BLaER1 (cell line): ENCODE measurements around the gene PIAS4.

ENCODE experiments used
- H3K27ac ChIP-seq: shearing (Covaris generic); formaldehyde crosslinking; 2 replicates; pipeline ENCODE4 v1.8.1; 2022
- H3K27me3 ChIP-seq: shearing (Covaris generic); formaldehyde crosslinking; 2 replicates; pipeline ENCODE4 v1.8.1; 2022
- H3K36me3 ChIP-seq: shearing (Covaris generic); formaldehyde crosslinking; 2 replicates; pipeline ENCODE4 v1.8.1; 2022
- H3K4me1 ChIP-seq: shearing (Covaris generic); formaldehyde crosslinking; 2 replicates; pipeline ENCODE4 v1.8.1; 2022
- H3K4me2 ChIP-seq: shearing (Covaris generic); formaldehyde crosslinking; 2 replicates; pipeline ENCODE4 v1.8.1; 2022
- H3K4me3 ChIP-seq: shearing (Covaris generic); formaldehyde crosslinking; 2 replicates; pipeline ENCODE4 v1.8.1; 2022
- H3K9ac ChIP-seq: shearing (Covaris generic); formaldehyde crosslinking; 2 replicates; pipeline ENCODE4 v1.8.1; 2022
- H3K9me3 ChIP-seq: shearing (Covaris generic); formaldehyde crosslinking; 2 replicates; pipeline ENCODE4 v1.8.1; 2022
- H4K20me1 ChIP-seq: shearing (Covaris generic); formaldehyde crosslinking; 2 replicates; pipeline ENCODE4 v1.8.1; 2022
- Cebpa-rat ChIP-seq: shearing (Covaris generic); IDR thresholded peaks from 2 replicates; pipeline ENCODE4 v1.8.1; 2022

The PIAS4 gene

DNA sequence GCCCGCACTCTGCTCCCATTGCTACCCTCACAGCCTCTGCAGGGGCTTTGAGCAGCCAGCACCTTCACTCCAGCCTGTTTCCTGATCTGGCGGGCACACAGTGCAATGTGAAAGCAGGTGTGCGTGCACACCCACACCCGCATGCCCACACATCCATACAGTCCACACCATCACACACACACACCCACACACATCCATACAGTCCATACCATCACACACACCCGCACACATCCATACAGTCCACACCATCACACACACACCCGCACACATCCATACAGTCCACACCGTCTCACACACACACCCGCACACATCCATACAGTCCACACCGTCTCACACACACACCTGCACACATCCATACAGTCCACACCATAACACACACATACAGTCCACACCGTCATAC lies 28.0 kb downstream of the PIAS4 start:
- TF ChIP-seq Cebpa-rat: no peak
- peaks cover 90% of the 10 kb centered on the region for H3K36me3 ChIP-seq
- no peak overlapping the region for H3K9ac ChIP-seq
- H3K9me3 ChIP-seq: peaks cover 15% of the 10 kb centered on the region
- no peak overlapping the region for H3K27ac ChIP-seq
- no peaks in the 10 kb centered on the region for H3K27me3 ChIP-seq
- no peak overlapping the region for H3K4me3 ChIP-seq
- no peaks in the 10 kb centered on the region for H3K4me1 ChIP-seq
- peaks cover 54% of the 10 kb centered on the region for H4K20me1 ChIP-seq
- H3K4me2 ChIP-seq: no peak overlapping the region

DNA sequence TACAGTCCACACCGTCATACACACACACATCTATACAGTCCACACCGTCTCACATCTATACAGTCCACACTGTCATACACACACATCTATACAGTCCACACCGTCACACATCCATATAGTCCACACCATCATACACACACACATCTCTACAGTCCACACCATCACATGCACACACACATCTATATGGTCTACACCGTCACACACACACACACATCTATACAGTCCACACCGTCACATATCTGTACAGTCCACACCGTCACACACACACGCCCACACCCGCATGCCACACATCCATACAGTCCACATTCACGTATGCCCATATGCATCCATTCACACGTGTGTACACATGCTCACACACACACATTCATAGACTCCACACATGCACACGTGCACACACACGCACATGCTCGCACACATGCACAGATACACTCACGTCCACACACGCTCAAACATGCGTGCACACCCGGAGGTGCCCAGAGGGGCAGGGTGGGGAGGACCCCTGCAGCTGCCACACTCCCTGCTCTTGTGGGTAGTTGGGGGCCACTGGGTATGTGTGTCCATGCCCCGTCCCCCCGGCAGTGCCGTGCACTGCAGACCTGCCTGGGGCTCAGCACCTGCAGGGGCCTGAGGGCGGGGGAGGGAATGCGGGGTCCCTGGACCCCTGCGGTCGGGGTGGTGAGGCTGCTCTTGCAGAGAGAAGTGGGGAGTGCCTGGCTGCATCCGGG lies 29.2 kb downstream of the PIAS4 start:
- Histone ChIP-seq H3K4me3 (no peak overlapping the region), H3K9me3 (peaks cover 15% of the 10 kb centered on the region), H3K4me2 (no peak overlapping the region), H3K27ac (no peak overlapping the region), H3K4me1 (no peaks in the 10 kb centered on the region), H4K20me1 (peaks cover 66% of the 10 kb centered on the region), H3K36me3 (peaks cover 87% of the 10 kb centered on the region), H3K9ac (no peak overlapping the region), H3K27me3 (no peaks in the 10 kb centered on the region)
- no peak for TF ChIP-seq Cebpa-rat

DNA sequence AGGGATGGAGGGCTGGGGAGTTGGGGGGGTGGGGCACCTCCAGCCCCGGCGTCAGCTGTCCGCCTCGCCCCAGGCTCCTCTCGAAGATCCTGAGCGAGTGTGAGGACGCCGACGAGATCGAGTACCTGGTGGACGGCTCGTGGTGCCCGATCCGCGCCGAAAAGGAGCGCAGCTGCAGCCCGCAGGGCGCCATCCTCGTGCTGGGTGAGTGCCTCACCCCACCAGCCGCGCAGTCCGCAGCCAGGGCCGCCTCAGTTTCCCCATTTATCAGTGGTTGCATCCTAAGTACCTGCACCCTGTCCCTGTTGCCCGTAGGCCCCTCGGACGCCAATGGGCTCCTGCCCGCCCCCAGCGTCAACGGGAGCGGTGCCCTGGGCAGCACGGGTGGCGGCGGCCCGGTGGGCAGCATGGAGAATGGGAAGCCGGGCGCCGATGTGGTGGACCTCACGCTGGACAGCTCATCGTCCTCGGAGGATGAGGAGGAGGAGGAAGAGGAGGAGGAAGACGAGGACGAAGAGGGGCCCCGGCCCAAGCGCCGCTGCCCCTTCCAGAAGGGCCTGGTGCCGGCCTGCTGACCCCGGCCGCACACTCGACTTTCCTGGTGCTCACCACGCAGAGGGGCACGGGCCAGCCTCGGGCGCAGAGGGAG lies 29.9 kb downstream of the PIAS4 start:
- Histone ChIP-seq H3K27me3 (no peaks in the 10 kb centered on the region), H3K4me3 (no peak overlapping the region), H3K9me3 (peaks cover 15% of the 10 kb centered on the region), H3K27ac (no peak overlapping the region), H3K36me3 (peaks cover 87% of the 10 kb centered on the region), H4K20me1 (peaks cover 66% of the 10 kb centered on the region), H3K4me2 (no peak overlapping the region), H3K4me1 (no peaks in the 10 kb centered on the region), H3K9ac (no peak overlapping the region)
- TF ChIP-seq Cebpa-rat: no peak

DNA sequence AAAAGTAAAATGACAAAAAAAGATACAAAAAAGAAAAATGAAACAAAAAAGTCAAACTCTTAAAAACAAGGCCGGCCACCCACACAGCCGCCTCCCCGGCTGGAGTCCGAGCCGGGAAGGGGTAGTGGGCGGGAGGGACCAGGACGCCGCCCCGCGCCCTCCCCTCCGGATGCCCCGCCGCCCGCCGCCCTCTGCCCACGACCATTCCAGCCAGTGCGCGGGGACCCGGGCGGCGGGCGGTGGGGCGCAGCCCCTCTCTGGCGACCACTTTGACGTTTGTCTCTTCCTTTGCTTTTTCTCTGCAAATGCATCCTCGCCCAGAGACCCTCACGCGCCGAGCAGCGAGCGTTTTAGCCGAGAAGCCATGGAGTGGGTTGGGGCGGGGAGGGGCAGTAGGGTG lies 30.5 kb downstream of the PIAS4 start:
- TF ChIP-seq Cebpa-rat: no peak
- H3K27ac ChIP-seq: no peak overlapping the region
- H3K9me3 ChIP-seq: peaks cover 15% of the 10 kb centered on the region
- H3K9ac ChIP-seq: no peak overlapping the region
- peaks cover 70% of the 10 kb centered on the region for H4K20me1 ChIP-seq
- no peak overlapping the region for H3K4me3 ChIP-seq
- H3K27me3 ChIP-seq: no peaks in the 10 kb centered on the region
- H3K4me2 ChIP-seq: no peak overlapping the region
- peaks cover 86% of the 10 kb centered on the region for H3K36me3 ChIP-seq
- no peaks in the 10 kb centered on the region for H3K4me1 ChIP-seq

DNA sequence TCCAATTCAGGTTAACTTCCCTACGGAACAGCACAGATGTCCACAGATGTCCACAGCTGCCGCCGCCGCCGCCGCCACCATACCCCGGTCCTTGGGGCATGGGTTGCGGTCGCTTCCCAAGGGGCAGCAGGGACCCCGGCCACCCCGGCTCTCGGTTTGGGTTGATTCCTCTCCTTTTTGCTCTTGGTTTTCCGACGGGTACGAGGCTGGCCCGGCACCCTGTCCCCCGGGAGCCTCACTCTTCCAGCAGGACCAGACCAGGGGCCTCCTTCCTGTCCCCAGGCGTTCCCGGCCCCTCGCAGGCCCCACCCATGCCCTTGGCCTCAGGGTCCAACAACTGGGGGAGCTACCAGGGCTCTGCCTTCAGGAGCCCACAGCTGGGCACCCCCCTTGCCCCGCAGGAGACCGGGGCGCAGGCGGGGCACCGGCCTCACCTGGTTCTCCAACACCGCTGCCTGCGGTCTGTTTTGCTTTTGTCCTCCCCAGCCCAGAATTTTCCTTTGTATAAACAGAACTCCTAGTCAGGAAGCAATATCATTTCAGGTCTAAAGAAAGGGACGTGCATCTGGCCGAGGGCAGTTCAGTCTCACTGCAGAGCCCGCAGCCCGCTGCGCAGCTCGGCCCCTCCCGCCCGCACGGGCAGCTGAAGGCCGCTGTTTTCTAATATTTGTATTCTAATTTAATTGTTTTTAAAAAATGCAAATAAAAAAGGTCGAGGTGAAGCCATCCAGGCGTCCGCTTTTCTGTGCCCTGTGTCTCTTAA lies 31.3 kb downstream of the PIAS4 start:
- H3K9ac ChIP-seq: no peak overlapping the region

DNA sequence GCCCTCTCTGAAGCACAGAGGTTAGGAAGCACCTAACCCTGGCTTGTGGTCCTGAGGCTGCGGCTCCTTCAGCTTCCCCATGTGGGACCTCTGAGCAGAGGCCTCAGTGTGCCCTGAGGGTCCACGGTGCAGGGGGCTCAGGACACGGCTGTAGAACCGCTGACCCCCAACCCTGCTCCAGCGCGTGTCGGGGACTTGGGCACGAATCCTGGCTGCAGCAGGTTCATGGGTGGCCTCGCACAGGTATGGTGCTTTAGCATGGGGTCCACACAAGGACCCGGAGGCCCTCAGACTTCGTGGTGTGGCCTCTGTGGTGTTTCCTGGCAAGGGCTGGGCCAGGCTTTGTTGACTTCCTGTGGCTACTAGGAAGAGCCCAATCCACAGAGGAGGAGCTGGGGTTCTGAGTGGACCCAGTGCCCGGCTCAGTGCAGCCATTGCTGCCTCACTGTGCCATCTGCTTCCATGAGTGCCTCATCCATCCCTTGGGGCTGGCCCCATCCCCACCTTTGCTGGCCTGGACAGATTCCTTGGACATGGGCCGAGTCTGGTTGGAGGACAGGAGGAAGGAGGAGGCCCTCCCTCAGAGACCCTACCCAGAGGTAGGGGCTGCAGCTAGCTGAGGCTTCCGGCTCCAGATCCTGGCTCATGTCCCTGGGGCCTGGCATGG lies 34.7 kb downstream of the PIAS4 start:
- Histone ChIP-seq H3K27me3 (no peaks in the 10 kb centered on the region), H3K9ac (no peak overlapping the region), H4K20me1 (peaks cover 81% of the 10 kb centered on the region), H3K9me3 (no peaks in the 10 kb centered on the region), H3K4me2 (no peak overlapping the region), H3K36me3 (peaks cover 63% of the 10 kb centered on the region), H3K4me3 (no peak overlapping the region), H3K27ac (no peak overlapping the region), H3K4me1 (no peaks in the 10 kb centered on the region)
- no peak for TF ChIP-seq Cebpa-rat

More for the DNA sequence above, 31.3 kb downstream of the PIAS4 start:
- Histone ChIP-seq H3K9me3 (peaks cover 15% of the 10 kb centered on the region), H3K4me2 (no peak overlapping the region), H3K27me3 (no peaks in the 10 kb centered on the region), H3K4me1 (no peaks in the 10 kb centered on the region), H3K4me3 (no peak overlapping the region), H3K27ac (no peak overlapping the region), H3K36me3 (peaks cover 78% of the 10 kb centered on the region), H4K20me1 (peaks cover 65% of the 10 kb centered on the region)
- TF ChIP-seq Cebpa-rat: no peak

DNA sequence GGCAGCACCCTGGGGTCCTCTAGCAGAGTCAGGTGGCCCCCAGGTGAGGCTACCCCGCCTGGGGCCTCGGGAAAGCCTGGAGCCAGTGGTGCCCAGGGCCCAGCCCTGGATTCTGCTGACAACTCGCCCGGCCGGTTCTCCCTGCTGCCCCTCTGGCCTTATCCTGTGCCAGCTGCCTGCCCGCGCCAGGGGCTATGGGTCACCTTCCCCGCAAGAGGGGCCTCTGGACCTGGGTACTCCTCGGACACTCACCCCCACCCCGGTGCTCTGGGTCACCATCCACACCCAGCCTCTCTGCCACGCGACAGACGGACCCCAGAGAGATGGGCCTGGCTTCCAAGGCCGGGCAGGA lies 35.2 kb downstream of the PIAS4 start:
- no peak for TF ChIP-seq Cebpa-rat
- Histone ChIP-seq H3K4me2 (no peak overlapping the region), H4K20me1 (peaks cover 82% of the 10 kb centered on the region)

DNA sequence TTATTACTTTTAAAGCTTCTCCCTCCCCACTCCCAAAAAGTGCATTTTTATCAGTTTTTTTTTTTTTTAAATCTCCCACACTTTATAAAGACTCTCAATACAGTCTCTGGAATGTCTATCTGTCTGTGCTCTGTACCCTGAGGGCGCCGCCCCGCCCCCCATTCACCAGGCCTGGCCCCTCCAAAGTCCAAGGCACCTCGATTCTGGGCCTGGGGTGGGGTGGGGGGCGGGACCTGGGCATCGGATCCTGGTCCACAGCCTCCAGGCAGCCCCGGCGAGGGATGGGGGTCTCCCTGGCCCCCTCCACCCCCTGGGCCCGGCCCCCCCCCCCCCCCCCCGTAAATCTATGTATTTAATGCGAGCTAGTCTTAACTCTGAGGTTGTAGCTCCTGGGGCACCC lies 35.9 kb downstream of the PIAS4 start:
- peaks cover 63% of the 10 kb centered on the region for H3K36me3 ChIP-seq
- TF ChIP-seq Cebpa-rat: no peak

More for the DNA sequence above, 35.2 kb downstream of the PIAS4 start:
- Histone ChIP-seq H3K36me3 (peaks cover 61% of the 10 kb centered on the region), H3K27me3 (no peaks in the 10 kb centered on the region), H3K4me1 (no peaks in the 10 kb centered on the region), H3K4me3 (no peak overlapping the region), H3K9ac (no peak overlapping the region), H3K27ac (no peak overlapping the region), H3K9me3 (no peaks in the 10 kb centered on the region)

DNA sequence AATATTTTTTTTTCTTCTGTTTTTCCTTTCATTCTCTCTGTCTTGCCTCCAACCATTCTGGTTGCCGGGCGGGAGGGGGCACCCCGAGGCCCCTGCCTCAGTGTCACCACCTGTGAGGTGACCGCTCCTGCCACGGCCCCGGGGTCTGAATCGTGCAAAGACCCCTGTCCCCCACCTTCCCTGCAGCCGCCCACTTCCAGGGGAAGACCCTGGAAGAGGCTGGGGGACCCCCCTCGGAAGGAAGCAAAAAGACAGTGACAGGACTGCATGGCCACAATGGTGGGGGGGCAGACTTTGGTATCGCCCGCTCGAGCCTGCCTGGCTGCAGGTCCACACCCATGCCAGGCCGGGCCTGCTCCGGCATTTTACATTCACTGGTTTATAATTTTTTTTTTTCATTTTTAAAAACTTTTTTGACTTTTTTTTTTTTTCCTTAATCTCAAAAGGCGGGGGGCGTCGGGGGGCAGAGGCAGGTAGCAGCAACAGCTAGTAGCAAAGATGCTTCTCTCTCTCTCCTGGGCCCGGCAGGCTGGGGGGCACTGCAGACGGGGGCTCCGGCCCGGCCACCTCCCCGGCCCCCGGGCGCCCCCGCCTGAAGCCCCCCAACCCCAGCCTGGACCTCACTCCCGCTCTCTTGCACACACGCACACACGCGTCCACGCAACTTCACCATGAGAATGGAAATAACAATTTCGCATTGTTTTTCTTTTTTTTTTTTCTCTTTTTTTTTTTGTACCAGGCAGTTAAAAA lies 36.6 kb downstream of the PIAS4 start:
- Histone ChIP-seq H4K20me1 (peaks cover 87% of the 10 kb centered on the region), H3K36me3 (peaks cover 61% of the 10 kb centered on the region), H3K4me2 (no peak overlapping the region)

More for the DNA sequence above, 35.9 kb downstream of the PIAS4 start:
- no peaks in the 10 kb centered on the region for H3K4me1 ChIP-seq
- H3K27ac ChIP-seq: no peak overlapping the region
- H3K27me3 ChIP-seq: no peaks in the 10 kb centered on the region
- no peak overlapping the region for H3K9ac ChIP-seq
- no peak overlapping the region for H3K4me2 ChIP-seq
- H3K9me3 ChIP-seq: no peaks in the 10 kb centered on the region
- no peak overlapping the region for H3K4me3 ChIP-seq
- H4K20me1 ChIP-seq: peaks cover 87% of the 10 kb centered on the region

More for the DNA sequence above, 36.6 kb downstream of the PIAS4 start:
- H3K27me3 ChIP-seq: no peaks in the 10 kb centered on the region
- no peak overlapping the region for H3K4me3 ChIP-seq
- no peaks in the 10 kb centered on the region for H3K4me1 ChIP-seq
- no peak overlapping the region for H3K27ac ChIP-seq
- no peak overlapping the region for H3K9ac ChIP-seq
- TF ChIP-seq Cebpa-rat: no peak
- no peaks in the 10 kb centered on the region for H3K9me3 ChIP-seq
